ENCODE measurements around the gene COPZ1. TPM values are rescaled to one million over a fixed set of nuclear protein-coding genes. Genes with fewer than 3 reads are reported as not detected.
A peak's percentile ranks its signal among the peaks of the same experiment; 100 is the strongest.

Gene COPZ1
- total and polyA plus RNA-seq, 9 of the 15 experiments (the other 6 are each of a cell fraction or from before 2014, with no cell fraction given): 137 to 487 (median 233) TPM

GRCh38 chr12:54324617-54325441 is at the start of gene COPZ1 (continued):
- TF ChIP-seq ZNF318 (IDR thresholded peaks at IDR 0.05; ENCODE audit: borderline replicate concordance in 1 of 2, low read depth in 1 of 2) (peak in 1 of 2 experiments; percentile 82; a peak in 2 of 4 replicates), THRAP3 (IDR thresholded peaks at IDR 0.05; ENCODE audit: borderline replicate concordance) (no peak), THAP12 (CRISPR knock-in tag; IDR thresholded peaks at IDR 0.05) (peak; percentile 76), SAFB (IDR thresholded peaks at IDR 0.05; ENCODE audit: borderline replicate concordance, low read depth, low read length) (no peak), SMARCA4 (IDR thresholded peaks at IDR 0.05) (peak; percentile 7), ZNF639 (CRISPR knock-in tag; conservative IDR thresholded peaks at IDR 0.05 in 1 of 2, IDR thresholded peaks at IDR 0.05 in 1 of 2) (no peak), HIVEP1 (CRISPR knock-in tag; IDR thresholded peaks at IDR 0.05) (0 out of 2 replicates have a peak, but pooled peaks have one; percentile 62), CHCHD3 (CRISPR knock-in tag; IDR thresholded peaks at IDR 0.05) (peak; percentile 62; the same call in 1 of the 2 replicates), HDAC1 (IDR thresholded peaks at IDR 0.05) (peak in 1 of 2 experiments; percentile 79; a peak in 2 of 4 replicates), RBM39 (optimal IDR thresholded peaks at IDR 0.05; ENCODE audit: low read depth, low read length) (peak; percentile 73), ZFX (CRISPR knock-in tag; IDR thresholded peaks at IDR 0.05) (peak; percentile 100)
